ENCODE results near the gene EYA2.
"Not testable (repeated sequence)": the region's sequence is repeated elsewhere in the genome, so short reads cannot be mapped to it uniquely, and the experiment has no call there.

EYA2 gene

GRCh38 chr20:47154089-47154488 is 259.4 kb downstream of the EYA2 start:
- no peak for DNase-seq

GRCh38 chr20:47156301-47157137 is 261.9 kb downstream of the EYA2 start:
- no peak for DNase-seq

- no peak for DNase-seq
Observed at GRCh38 chr20:47159166-47159565, 264.5 kb downstream of the EYA2 start.

GRCh38 chr20:47160240-47160639 is 265.6 kb downstream of the EYA2 start:
- no peak for DNase-seq

GRCh38 chr20:47160992-47161391 is 266.3 kb downstream of the EYA2 start:
- no peak for DNase-seq

- no peak for DNase-seq
Observed at GRCh38 chr20:47161411-47161810, 266.8 kb downstream of the EYA2 start.

- DNase-seq = no peak
Observed at GRCh38 chr20:47164140-47164539, 269.5 kb downstream of the EYA2 start.

GRCh38 chr20:47165376-47165865 is 270.8 kb downstream of the EYA2 start:
- DNase-seq = no peak

- no peak for DNase-seq
Observed at GRCh38 chr20:47167846-47168245, 273.2 kb downstream of the EYA2 start.

- no peak for DNase-seq
Observed at GRCh38 chr20:47172579-47172978, 277.9 kb downstream of the EYA2 start.

- no peak for DNase-seq
Observed at GRCh38 chr20:47173596-47174216, 279.1 kb downstream of the EYA2 start.

GRCh38 chr20:47174456-47175243 is 280.0 kb downstream of the EYA2 start:
- DNase-seq = no peak

GRCh38 chr20:47175493-47175892 is 280.9 kb downstream of the EYA2 start:
- no peak for DNase-seq

- DNase-seq = not testable (repeated sequence)
Observed at GRCh38 chr20:47176217-47176616, 281.6 kb downstream of the EYA2 start.

- no peak for DNase-seq
Observed at GRCh38 chr20:47178277-47178676, 283.6 kb downstream of the EYA2 start.

- no peak for DNase-seq
Observed at GRCh38 chr20:47178851-47179250, 284.2 kb downstream of the EYA2 start.

GRCh38 chr20:47179267-47179666 is 284.6 kb downstream of the EYA2 start:
- DNase-seq = no peak

GRCh38 chr20:47181056-47181862 is 286.6 kb downstream of the EYA2 start:
- DNase-seq = no peak

- DNase-seq = no peak
Observed at GRCh38 chr20:47183367-47183766, 288.7 kb downstream of the EYA2 start.

- no peak for DNase-seq
Observed at GRCh38 chr20:47187450-47188195, 293.0 kb downstream of the EYA2 start.

- DNase-seq = no peak
Observed at GRCh38 chr20:47188540-47188939, 293.9 kb downstream of the EYA2 start.

- DNase-seq = no peak
Observed at GRCh38 chr20:47189060-47189459, 294.4 kb downstream of the EYA2 start.

Measured in activated CD4-positive, alpha-beta T cell treated with anti-CD3 and anti-CD28 coated beads for 4 hours (primary cell).